Activated naive CD8-positive, alpha-beta T cell treated with anti-CD3 and anti-CD28 coated beads, Interleukin-2, amount 50 U/mL, for 24 hours (primary cell): ENCODE measurements around the gene KRR1.
"Not testable (repeated sequence)": the region's sequence is repeated elsewhere in the genome, so short reads cannot be mapped to it uniquely, and the experiment has no call there.

Experiments used
- ATAC-seq: fragments of 150-1000 bp; cut with Tn5 transposase; one replicate; pipeline ENCODE4 v1.10.0; 2021
- DNase-seq: peaks from one replicate; pipeline ENCODE4 v3.0.0; 2021
- H3K27ac Mint-ChIP-seq: one replicate; pipeline ENCODE4 v1.8.0; 2021; ENCODE audit warnings: mild to moderate bottlenecking, mixed read lengths
- H3K27me3 Mint-ChIP-seq: one replicate; pipeline ENCODE4 v1.8.0; 2021; ENCODE audit warnings: mixed read lengths
- H3K36me3 Mint-ChIP-seq: one replicate; pipeline ENCODE4 v1.8.0; 2021; ENCODE audit warnings: low read depth, mixed read lengths
- H3K4me1 Mint-ChIP-seq: one replicate; pipeline ENCODE4 v1.8.0; 2021; ENCODE audit warnings: mixed read lengths
- H3K4me3 Mint-ChIP-seq: one replicate; pipeline ENCODE4 v1.8.0; 2021; ENCODE audit warnings: mild to moderate bottlenecking, moderate library complexity, mixed read lengths
- H3K9me3 Mint-ChIP-seq: one replicate; pipeline ENCODE4 v1.8.0; 2021; ENCODE audit warnings: mixed read lengths

Gene KRR1

GRCh38 chr12:75477137-75477536, 34.3 kb downstream of the KRR1 start:
- H3K4me1 Mint-ChIP-seq = peaks cover 69% of the 10 kb centered on the region

GRCh38 chr12:75476071-75476470, 35.3 kb downstream of the KRR1 start:
- H3K27me3 Mint-ChIP-seq = peaks cover 5% of the 10 kb centered on the region
- no peaks in the 10 kb centered on the region for H3K9me3 Mint-ChIP-seq
- ATAC-seq = peak; percentile 29
- peak; percentile 53 for DNase-seq
- H3K27ac Mint-ChIP-seq = peak overlapping the region; percentile 61
- H3K4me3 Mint-ChIP-seq = no peak overlapping the region
- H3K4me1 Mint-ChIP-seq = peaks cover 59% of the 10 kb centered on the region
- H3K36me3 Mint-ChIP-seq = no peaks in the 10 kb centered on the region

More at GRCh38 chr12:75477137-75477536, 34.3 kb downstream of the KRR1 start:
- H3K4me3 Mint-ChIP-seq = no peak overlapping the region
- H3K27ac Mint-ChIP-seq = peak overlapping the region; percentile 19
- ATAC-seq (peak; percentile 15), DNase-seq (no peak)
- H3K27me3 Mint-ChIP-seq = peaks cover 5% of the 10 kb centered on the region
- H3K9me3 Mint-ChIP-seq = no peaks in the 10 kb centered on the region
- no peaks in the 10 kb centered on the region for H3K36me3 Mint-ChIP-seq

DNA sequence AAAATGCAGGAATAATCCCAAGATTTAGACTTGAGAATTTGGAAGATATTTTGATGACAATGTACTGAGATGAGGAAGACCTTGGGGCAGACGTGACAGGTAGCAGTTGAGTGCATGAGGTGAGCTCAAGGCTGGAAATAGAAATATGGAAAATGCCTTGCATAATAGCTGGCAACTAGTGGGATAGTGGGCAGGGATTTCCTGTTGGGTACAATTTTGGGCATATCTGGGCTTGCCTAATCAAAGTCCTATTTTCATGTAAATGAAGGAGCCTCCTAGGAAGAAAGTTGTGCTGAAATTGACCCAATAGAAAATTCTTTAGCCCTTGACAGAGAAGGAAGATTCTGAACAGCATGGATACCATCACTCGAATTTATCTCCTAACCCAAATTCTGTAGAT, 37.3 kb downstream of the KRR1 start:
- Mint-ChIP-seq H3K27ac (no peak overlapping the region), H3K36me3 (no peaks in the 10 kb centered on the region), H3K27me3 (peaks cover 5% of the 10 kb centered on the region), H3K4me3 (no peak overlapping the region), H3K9me3 (no peaks in the 10 kb centered on the region), H3K4me1 (peaks cover 41% of the 10 kb centered on the region)
- no peak for DNase-seq
- ATAC-seq = no peak

- H3K27ac Mint-ChIP-seq = peak overlapping the region; percentile 45
- peaks cover 5% of the 10 kb centered on the region for H3K27me3 Mint-ChIP-seq
- ATAC-seq (no peak), DNase-seq (no peak)
- H3K9me3 Mint-ChIP-seq = no peaks in the 10 kb centered on the region
- H3K4me3 Mint-ChIP-seq = no peak overlapping the region
- H3K4me1 Mint-ChIP-seq = peaks cover 22% of the 10 kb centered on the region
- no peaks in the 10 kb centered on the region for H3K36me3 Mint-ChIP-seq
Measured at GRCh38 chr12:75471902-75472890, 39.2 kb downstream of the KRR1 start.

DNA sequence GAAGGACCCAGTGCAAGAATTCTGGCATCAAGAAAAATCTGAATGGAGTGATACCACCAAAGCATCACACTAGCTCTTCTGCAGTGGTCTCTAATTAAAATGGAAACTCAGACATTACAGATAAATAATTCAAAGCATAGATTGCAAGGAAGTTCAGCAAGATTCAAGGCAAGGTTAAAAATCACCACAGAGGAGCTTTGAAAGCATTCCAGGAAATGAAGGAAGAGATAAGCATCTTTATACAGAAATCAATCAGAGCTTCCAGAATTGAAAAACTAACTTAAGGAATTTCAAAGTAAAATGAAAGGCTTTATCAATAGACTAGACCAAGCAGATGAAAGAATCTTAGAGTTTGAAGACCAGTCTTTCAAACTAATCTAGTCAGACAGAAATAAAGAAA, 51.2 kb downstream of the KRR1 start:
- Mint-ChIP-seq H3K36me3 (no peaks in the 10 kb centered on the region), H3K4me3 (no peak overlapping the region), H3K9me3 (peaks cover 7% of the 10 kb centered on the region), H3K27me3 (peaks cover 2% of the 10 kb centered on the region), H3K4me1 (peaks cover 22% of the 10 kb centered on the region), H3K27ac (no peak overlapping the region)
- ATAC-seq (no peak), DNase-seq (no peak)

DNA sequence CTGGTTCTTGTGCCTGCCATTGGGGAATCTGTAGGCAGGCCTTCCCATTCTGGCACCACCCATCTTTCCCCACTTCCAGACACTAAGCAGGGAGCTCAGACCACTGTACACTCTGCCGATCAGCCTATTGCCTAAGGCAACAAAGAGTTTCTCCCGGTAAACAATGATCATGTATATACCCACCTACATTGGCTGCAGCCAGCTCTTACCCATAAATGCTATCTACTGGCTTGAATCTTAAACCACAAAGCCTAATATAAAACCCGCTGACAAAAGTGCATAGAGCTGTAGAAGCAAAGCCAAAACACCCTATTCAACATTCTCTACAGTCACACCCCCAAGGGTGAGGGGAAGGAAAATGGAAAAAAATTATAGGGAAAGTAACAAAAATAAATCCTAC, 51.7 kb downstream of the KRR1 start:
- DNase-seq = no peak
- Mint-ChIP-seq H3K36me3 (no peaks in the 10 kb centered on the region), H3K9me3 (peaks cover 7% of the 10 kb centered on the region), H3K4me1 (peaks cover 22% of the 10 kb centered on the region), H3K4me3 (no peak overlapping the region), H3K27me3 (peaks cover 2% of the 10 kb centered on the region), H3K27ac (no peak overlapping the region)
- ATAC-seq = no peak

- H3K36me3 Mint-ChIP-seq, ATAC-seq, H3K4me3 Mint-ChIP-seq, H3K9me3 Mint-ChIP-seq, H3K27me3 Mint-ChIP-seq, DNase-seq, H3K27ac Mint-ChIP-seq: not testable (repeated sequence)
- H3K4me1 Mint-ChIP-seq = peaks cover 22% of the 10 kb centered on the region
Measured at GRCh38 chr12:75457866-75458265, 53.5 kb downstream of the KRR1 start.

- Mint-ChIP-seq H3K9me3 (peaks cover 7% of the 10 kb centered on the region), H3K27me3 (peaks cover 2% of the 10 kb centered on the region), H3K27ac (no peak overlapping the region), H3K4me3 (no peak overlapping the region), H3K4me1 (peaks cover 22% of the 10 kb centered on the region), H3K36me3 (no peaks in the 10 kb centered on the region)
- no peak for DNase-seq
- no peak for ATAC-seq
Measured at GRCh38 chr12:75457191-75457590, 54.2 kb downstream of the KRR1 start.

GRCh38 chr12:75455839-75456238, 55.6 kb downstream of the KRR1 start:
- DNase-seq = no peak
- ATAC-seq = no peak
- Mint-ChIP-seq H3K27me3 (peaks cover 2% of the 10 kb centered on the region), H3K36me3 (no peaks in the 10 kb centered on the region), H3K9me3 (peaks cover 7% of the 10 kb centered on the region), H3K27ac (no peak overlapping the region), H3K4me1 (peaks cover 22% of the 10 kb centered on the region), H3K4me3 (no peak overlapping the region)

GRCh38 chr12:75452675-75453330, 58.6 kb downstream of the KRR1 start:
- peaks cover 2% of the 10 kb centered on the region for H3K27me3 Mint-ChIP-seq
- H3K4me1 Mint-ChIP-seq = peaks cover 11% of the 10 kb centered on the region
- no peak overlapping the region for H3K27ac Mint-ChIP-seq
- ATAC-seq = peak; percentile 36
- no peak for DNase-seq
- H3K9me3 Mint-ChIP-seq = no peaks in the 10 kb centered on the region
- H3K36me3 Mint-ChIP-seq = no peaks in the 10 kb centered on the region
- no peak overlapping the region for H3K4me3 Mint-ChIP-seq

- H3K27me3 Mint-ChIP-seq = no peaks in the 10 kb centered on the region
- DNase-seq (no peak), ATAC-seq (no peak)
- H3K4me1 Mint-ChIP-seq = no peaks in the 10 kb centered on the region
- H3K27ac Mint-ChIP-seq = no peak overlapping the region
- no peaks in the 10 kb centered on the region for H3K9me3 Mint-ChIP-seq
- H3K4me3 Mint-ChIP-seq = no peak overlapping the region
- no peaks in the 10 kb centered on the region for H3K36me3 Mint-ChIP-seq
Measured at GRCh38 chr12:75447691-75448393, 63.6 kb downstream of the KRR1 start.

DNA sequence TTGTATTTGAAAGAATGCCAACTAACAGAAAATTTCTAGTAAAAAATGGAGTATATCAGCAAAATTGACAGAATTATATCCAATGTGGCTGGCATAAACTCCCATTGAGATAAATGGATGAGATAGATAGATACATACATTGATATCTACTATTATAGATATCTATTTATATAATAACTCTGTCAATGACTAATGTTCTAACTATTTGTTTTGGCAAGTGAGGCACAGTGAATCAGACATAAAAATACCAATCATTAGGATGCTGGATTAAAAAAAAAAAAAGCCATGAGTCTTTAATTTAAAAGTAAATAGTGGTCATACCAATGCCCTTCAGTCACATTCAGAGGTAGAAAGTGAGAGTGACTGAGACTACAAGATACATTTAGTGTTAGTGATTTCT, 64.6 kb downstream of the KRR1 start:
- no peak for DNase-seq
- no peak for ATAC-seq
- H3K4me1 Mint-ChIP-seq = no peaks in the 10 kb centered on the region
- H3K27ac Mint-ChIP-seq = no peak overlapping the region
- no peaks in the 10 kb centered on the region for H3K9me3 Mint-ChIP-seq
- H3K4me3 Mint-ChIP-seq = no peak overlapping the region
- no peaks in the 10 kb centered on the region for H3K36me3 Mint-ChIP-seq
- H3K27me3 Mint-ChIP-seq = no peaks in the 10 kb centered on the region

GRCh38 chr12:75445137-75445507, 66.3 kb downstream of the KRR1 start:
- H3K9me3 Mint-ChIP-seq, DNase-seq, H3K4me3 Mint-ChIP-seq, H3K27me3 Mint-ChIP-seq, H3K27ac Mint-ChIP-seq, H3K4me1 Mint-ChIP-seq, H3K36me3 Mint-ChIP-seq, ATAC-seq: not testable (repeated sequence)

DNA sequence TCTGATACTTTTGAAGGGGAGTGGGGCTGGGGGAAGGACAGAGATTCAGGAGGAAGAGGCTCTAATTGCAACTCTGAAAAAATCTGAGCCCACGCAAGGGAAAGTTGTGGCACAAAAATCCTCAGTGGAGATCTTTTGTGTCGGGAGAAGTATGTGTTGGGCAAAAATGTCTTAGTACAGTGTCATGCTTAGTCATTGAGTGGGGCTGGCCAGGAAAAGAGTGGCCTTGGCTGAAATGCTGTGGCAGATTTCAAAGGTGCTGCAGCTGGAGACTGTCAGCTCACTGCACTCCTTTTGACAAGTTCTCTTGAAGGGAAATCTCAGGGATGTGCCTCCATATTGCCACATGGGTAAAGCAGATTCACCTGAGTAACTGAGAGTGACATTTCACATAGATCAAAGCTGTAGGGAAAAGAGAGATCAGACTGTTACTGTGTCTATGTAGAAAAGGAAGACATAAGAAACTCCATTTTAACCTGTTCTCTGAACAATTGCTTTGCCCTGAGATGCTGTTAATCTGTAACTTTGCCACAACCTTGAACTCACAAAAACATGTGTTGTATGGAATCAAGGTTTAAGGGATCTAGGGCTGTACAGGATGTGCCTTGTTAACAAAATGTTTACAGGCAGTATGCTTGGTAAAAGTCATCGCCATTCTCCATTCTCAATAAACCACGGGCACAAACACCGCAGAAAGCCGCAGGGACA, 66.8 kb downstream of the KRR1 start:
- no peaks in the 10 kb centered on the region for H3K36me3 Mint-ChIP-seq
- no peak overlapping the region for H3K27ac Mint-ChIP-seq
- DNase-seq (no peak), ATAC-seq (no peak)
- H3K4me3 Mint-ChIP-seq = no peak overlapping the region
- no peaks in the 10 kb centered on the region for H3K27me3 Mint-ChIP-seq
- H3K4me1 Mint-ChIP-seq = peaks cover 3% of the 10 kb centered on the region
- peaks cover 6% of the 10 kb centered on the region for H3K9me3 Mint-ChIP-seq
